ENCODE results near the gene STXBP4. TPM values are rescaled to one million over a fixed set of nuclear protein-coding genes. Genes with fewer than 3 reads are reported as not detected.

Gene STXBP4
- total RNA-seq, 2 donors from 2014 or later, result 12.7 to 31.4 TPM

DNA sequence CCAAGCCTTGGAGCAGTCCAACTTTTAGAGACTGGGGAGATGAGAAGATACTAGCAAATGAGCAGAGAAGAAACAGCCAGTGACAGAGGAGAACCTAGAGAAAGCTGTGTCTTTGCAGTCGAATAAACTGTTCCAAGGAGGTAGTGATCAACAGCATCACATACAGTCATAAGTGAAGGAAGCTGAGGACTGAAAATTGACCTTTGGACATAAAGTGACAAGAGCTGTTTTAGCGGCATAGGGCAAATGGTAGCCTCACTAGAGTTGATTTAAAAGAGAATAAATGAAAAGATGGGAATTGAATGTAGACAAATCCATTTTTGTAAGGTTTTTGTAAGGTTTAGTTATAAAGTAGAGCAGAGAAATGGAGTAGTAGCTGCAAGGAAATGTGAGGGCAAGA lies 165.0 kb downstream of the STXBP4 start:
- Histone ChIP-seq H3K4me1 (ENCODE audit: control insufficient read depth in 1 of 2, low read depth in 2 of 2) (no peaks in the 10 kb centered on the region), H3K9me3 (no peaks in the 10 kb centered on the region), H3K4me3 (no peak overlapping the region), H3K36me3 (no peaks in the 10 kb centered on the region), H3K27ac (no peak overlapping the region), H3K27me3 (replicated peaks; ENCODE audit: insufficient read depth) (no peaks in the 10 kb centered on the region)
- DNase-seq (ENCODE audit: low spot score), result no peak
- no peak for ATAC-seq (ENCODE audit: insufficient number of reproducible peaks, low FRiP score, low read depth)
- TF ChIP-seq, protein P1, sequence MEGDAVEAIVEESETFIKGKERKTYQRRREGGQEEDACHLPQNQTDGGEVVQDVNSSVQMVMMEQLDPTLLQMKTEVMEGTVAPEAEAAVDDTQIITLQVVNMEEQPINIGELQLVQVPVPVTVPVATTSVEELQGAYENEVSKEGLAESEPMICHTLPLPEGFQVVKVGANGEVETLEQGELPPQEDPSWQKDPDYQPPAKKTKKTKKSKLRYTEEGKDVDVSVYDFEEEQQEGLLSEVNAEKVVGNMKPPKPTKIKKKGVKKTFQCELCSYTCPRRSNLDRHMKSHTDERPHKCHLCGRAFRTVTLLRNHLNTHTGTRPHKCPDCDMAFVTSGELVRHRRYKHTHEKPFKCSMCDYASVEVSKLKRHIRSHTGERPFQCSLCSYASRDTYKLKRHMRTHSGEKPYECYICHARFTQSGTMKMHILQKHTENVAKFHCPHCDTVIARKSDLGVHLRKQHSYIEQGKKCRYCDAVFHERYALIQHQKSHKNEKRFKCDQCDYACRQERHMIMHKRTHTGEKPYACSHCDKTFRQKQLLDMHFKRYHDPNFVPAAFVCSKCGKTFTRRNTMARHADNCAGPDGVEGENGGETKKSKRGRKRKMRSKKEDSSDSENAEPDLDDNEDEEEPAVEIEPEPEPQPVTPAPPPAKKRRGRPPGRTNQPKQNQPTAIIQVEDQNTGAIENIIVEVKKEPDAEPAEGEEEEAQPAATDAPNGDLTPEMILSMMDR (IDR thresholded peaks at IDR 0.05), result no peak

DNA sequence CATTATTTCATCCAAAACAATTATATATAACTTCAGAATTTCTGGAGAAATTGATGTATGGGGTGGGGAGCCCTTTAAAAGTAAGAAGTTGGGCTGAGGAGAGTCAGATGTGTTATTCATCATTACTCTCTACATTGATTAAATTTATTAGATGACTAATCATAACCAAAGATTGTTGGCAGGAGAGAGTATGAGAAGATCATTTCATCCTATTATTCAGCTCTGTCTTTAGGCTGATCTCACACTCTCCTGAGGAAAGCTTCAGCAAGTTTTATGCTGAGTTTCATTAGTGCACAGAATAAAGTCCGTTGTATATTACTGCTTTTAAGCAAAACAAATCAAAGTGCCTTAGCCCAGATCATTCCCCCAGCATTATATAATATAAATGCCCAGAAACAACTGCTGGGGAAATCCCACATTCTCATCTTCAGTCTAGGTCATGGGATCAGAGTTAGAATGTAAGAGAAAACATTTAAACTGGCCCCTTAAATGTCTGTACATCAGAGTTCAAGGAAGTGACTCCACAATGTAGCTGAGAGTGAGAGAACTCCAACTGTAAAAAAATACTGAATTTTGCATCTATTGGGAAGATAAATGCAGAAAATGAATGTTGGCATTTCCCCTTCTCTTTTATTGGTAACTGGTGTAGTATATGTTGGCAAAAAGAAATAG lies 166.1 kb downstream of the STXBP4 start:
- no peaks in the 10 kb centered on the region for H3K4me1 ChIP-seq (ENCODE audit: control insufficient read depth in 1 of 2, low read depth in 2 of 2)
- DNase-seq (ENCODE audit: low spot score) (no peak), ATAC-seq (ENCODE audit: insufficient number of reproducible peaks, low FRiP score, low read depth) (no peak)
- TF ChIP-seq, protein P1 (IDR thresholded peaks at IDR 0.05), result no peak
- H3K27me3 ChIP-seq (replicated peaks; ENCODE audit: insufficient read depth), result no peaks in the 10 kb centered on the region
- H3K36me3 ChIP-seq, result no peaks in the 10 kb centered on the region
- no peak overlapping the region for H3K27ac ChIP-seq
- H3K9me3 ChIP-seq, result no peaks in the 10 kb centered on the region
- H3K4me3 ChIP-seq, result no peak overlapping the region

GRCh38 chr17:55140809-55141208 lies 172.2 kb downstream of the STXBP4 start:
- Histone ChIP-seq H3K27ac (no peak overlapping the region), H3K27me3 (replicated peaks; ENCODE audit: insufficient read depth) (no peaks in the 10 kb centered on the region), H3K36me3 (no peaks in the 10 kb centered on the region), H3K4me1 (ENCODE audit: control insufficient read depth in 1 of 2, low read depth in 2 of 2) (no peaks in the 10 kb centered on the region), H3K4me3 (no peak overlapping the region), H3K9me3 (no peaks in the 10 kb centered on the region)
- ATAC-seq (ENCODE audit: insufficient number of reproducible peaks, low FRiP score, low read depth), result no peak
- DNase-seq (ENCODE audit: low spot score), result no peak
- TF ChIP-seq, protein P1 (IDR thresholded peaks at IDR 0.05), result no peak

GRCh38 chr17:55144518-55144917 lies 176.0 kb downstream of the STXBP4 start:
- Histone ChIP-seq H3K27me3 (replicated peaks; ENCODE audit: insufficient read depth) (no peaks in the 10 kb centered on the region), H3K36me3 (no peaks in the 10 kb centered on the region), H3K27ac (no peak overlapping the region), H3K9me3 (no peaks in the 10 kb centered on the region), H3K4me3 (no peak overlapping the region), H3K4me1 (ENCODE audit: control insufficient read depth in 1 of 2, low read depth in 2 of 2) (no peaks in the 10 kb centered on the region)
- TF ChIP-seq, protein P1 (IDR thresholded peaks at IDR 0.05), result no peak
- no peak for ATAC-seq (ENCODE audit: insufficient number of reproducible peaks, low FRiP score, low read depth)
- DNase-seq (ENCODE audit: low spot score), result no peak

DNA sequence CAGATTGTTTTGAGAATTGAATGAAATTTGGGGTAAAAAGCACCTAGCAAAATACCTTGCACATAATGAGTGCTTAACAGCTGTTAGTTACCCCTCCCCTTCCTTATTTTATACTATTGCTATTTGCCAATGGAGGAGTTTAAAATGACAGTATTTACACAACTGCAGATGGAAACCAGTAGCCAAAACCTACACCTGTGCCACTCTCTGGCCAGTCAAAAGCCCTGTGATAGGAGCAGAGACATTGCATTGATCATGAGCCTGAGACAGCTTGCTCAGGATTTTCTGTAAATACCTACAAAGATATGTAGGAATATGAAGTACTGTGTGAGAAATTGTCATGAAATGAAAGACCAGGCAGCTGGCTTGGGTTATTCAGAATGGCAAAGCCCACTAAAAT lies 180.9 kb downstream of the STXBP4 start:
- no peak for ATAC-seq (ENCODE audit: insufficient number of reproducible peaks, low FRiP score, low read depth)
- Histone ChIP-seq H3K4me1 (ENCODE audit: control insufficient read depth in 1 of 2, low read depth in 2 of 2) (no peaks in the 10 kb centered on the region), H3K36me3 (no peaks in the 10 kb centered on the region), H3K4me3 (no peak overlapping the region), H3K9me3 (no peaks in the 10 kb centered on the region), H3K27ac (no peak overlapping the region), H3K27me3 (replicated peaks; ENCODE audit: insufficient read depth) (no peaks in the 10 kb centered on the region)
- DNase-seq (ENCODE audit: low spot score), result no peak
- TF ChIP-seq, protein P1 (IDR thresholded peaks at IDR 0.05), result no peak
